Calu3 (cell line): ENCODE data around the gene ZNF587B. TPM values are rescaled to one million over a fixed set of nuclear protein-coding genes. Genes with fewer than 3 reads are reported as not detected.
"Not testable (repeated sequence)": the region's sequence is repeated elsewhere in the genome, so short reads cannot be mapped to it uniquely, and the experiment has no call there.

Experiments used
- BruUV-seq: library from RNA; stranded (reverse); fragments of 400-500 nt; replicated peaks from 2 replicates; lab custom pipeline; 2021; lab: Mats Ljungman, UMichigan
- CTCF ChIA-PET: fragments of 300-600 bp; sonication (Branson Sonifier 250); formaldehyde crosslinking; loops from one replicate; lab custom pipeline; 2022; ENCODE audit warnings: antibody characterized with exemption; lab: Charles Lee
- DNase-seq: peaks from one replicate; pipeline ENCODE4 v3.0.0; 2022
- H3K27ac Mint-ChIP-seq: one replicate; pipeline ENCODE4 v1.8.0; 2022; ENCODE audit warnings: mixed read lengths; ENCODE audit not compliant: unreplicated experiment
- H3K27me3 Mint-ChIP-seq: one replicate; pipeline ENCODE4 v1.8.0; 2022; ENCODE audit warnings: mixed read lengths; ENCODE audit not compliant: unreplicated experiment
- H3K36me3 Mint-ChIP-seq: one replicate; pipeline ENCODE4 v1.8.0; 2022; ENCODE audit warnings: mild to moderate bottlenecking, moderate library complexity, mixed read lengths; ENCODE audit not compliant: insufficient read depth, unreplicated experiment
- H3K4me1 Mint-ChIP-seq: one replicate; pipeline ENCODE4 v1.8.0; 2022; ENCODE audit warnings: mild to moderate bottlenecking, low read depth, mixed read lengths; ENCODE audit not compliant: unreplicated experiment
- H3K4me3 Mint-ChIP-seq: one replicate; pipeline ENCODE4 v1.8.0; 2022; ENCODE audit warnings: mild to moderate bottlenecking, low read depth, moderate library complexity, mixed read lengths; ENCODE audit not compliant: unreplicated experiment
- H3K9me3 Mint-ChIP-seq: one replicate; pipeline ENCODE4 v1.8.0; 2022; ENCODE audit warnings: low read depth, mixed read lengths; ENCODE audit not compliant: unreplicated experiment
- CTCF ChIP-seq: fragments of 200-600 bp; IDR thresholded peaks from one replicate; pipeline ENCODE4 v1.8.0; 2022; ENCODE audit warnings: antibody characterized with exemption; ENCODE audit not compliant: unreplicated experiment
- intact Hi-C: fragments of 100-400 bp; cut with micrococcal nuclease; formaldehyde crosslinking; loops from one replicate; pipeline ENCODE4 v1.10.0; 2022; ENCODE audit not compliant: unreplicated experiment
- total RNA-seq: library from RNA; stranded (reverse); gene quantifications from 2 replicates; pipeline ENCODE4 v1.2.3, GENCODE V29; 2022

ZNF587B gene
- total RNA-seq, 1 experiment from 2014 or later = 31.6 TPM

DNA sequence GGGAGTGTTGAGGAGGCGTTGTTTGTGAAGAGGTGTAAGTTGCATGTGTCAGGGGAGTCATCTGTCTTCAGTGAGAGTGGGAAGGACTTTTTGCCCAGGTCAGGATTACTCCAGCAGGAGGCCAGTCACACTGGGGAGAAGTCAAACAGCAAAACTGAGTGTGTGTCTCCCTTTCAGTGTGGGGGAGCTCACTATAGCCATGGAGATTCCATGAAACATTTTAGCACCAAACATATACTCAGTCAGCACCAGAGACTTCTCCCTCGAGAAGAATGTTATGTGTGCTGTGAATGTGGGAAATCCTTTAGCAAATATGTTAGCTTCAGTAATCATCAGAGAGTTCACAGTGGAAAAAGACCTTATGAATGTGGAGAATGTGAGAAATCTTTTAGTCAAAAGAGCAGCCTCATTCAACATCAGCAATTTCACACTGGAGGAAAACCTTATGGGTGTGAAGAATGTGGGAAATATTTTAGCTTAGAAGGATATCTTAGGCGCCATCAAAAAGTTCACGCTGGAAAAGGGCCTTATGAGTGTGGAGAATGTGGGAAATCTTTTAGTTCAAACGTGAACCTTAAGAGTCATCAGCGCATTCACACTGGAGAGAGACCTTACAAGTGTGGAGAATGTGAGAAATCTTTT is 11.1 kb downstream of the ZNF587B start:
- intact Hi-C loops = no loop called here
- no peak for DNase-seq
- CTCF ChIA-PET = no interaction called here
- H3K4me3 Mint-ChIP-seq = no peak overlapping the region
- TF ChIP-seq CTCF = no peak
- no TSS peak for BruUV-seq
- no peak overlapping the region for H3K27ac Mint-ChIP-seq
- H3K9me3 Mint-ChIP-seq = peaks cover 3% of the 10 kb centered on the region
- H3K36me3 Mint-ChIP-seq = peaks cover 53% of the 10 kb centered on the region
- no peaks in the 10 kb centered on the region for H3K4me1 Mint-ChIP-seq
- H3K27me3 Mint-ChIP-seq = no peaks in the 10 kb centered on the region

GRCh38 chr19:57847164-57847563 is 17.1 kb downstream of the ZNF587B start:
- H3K9me3 Mint-ChIP-seq, BruUV-seq, H3K27ac Mint-ChIP-seq, intact Hi-C loops, H3K27me3 Mint-ChIP-seq, DNase-seq, CTCF ChIA-PET, H3K4me3 Mint-ChIP-seq: not testable (repeated sequence)
- H3K4me1 Mint-ChIP-seq = peaks cover 13% of the 10 kb centered on the region
- peaks cover 52% of the 10 kb centered on the region for H3K36me3 Mint-ChIP-seq

- BruUV-seq, intact Hi-C loops: not testable (repeated sequence)
- H3K27ac Mint-ChIP-seq = peak overlapping the region; percentile 83
Observed at GRCh38 chr19:57849162-57849665, 19.1 kb downstream of the ZNF587B start.

DNA sequence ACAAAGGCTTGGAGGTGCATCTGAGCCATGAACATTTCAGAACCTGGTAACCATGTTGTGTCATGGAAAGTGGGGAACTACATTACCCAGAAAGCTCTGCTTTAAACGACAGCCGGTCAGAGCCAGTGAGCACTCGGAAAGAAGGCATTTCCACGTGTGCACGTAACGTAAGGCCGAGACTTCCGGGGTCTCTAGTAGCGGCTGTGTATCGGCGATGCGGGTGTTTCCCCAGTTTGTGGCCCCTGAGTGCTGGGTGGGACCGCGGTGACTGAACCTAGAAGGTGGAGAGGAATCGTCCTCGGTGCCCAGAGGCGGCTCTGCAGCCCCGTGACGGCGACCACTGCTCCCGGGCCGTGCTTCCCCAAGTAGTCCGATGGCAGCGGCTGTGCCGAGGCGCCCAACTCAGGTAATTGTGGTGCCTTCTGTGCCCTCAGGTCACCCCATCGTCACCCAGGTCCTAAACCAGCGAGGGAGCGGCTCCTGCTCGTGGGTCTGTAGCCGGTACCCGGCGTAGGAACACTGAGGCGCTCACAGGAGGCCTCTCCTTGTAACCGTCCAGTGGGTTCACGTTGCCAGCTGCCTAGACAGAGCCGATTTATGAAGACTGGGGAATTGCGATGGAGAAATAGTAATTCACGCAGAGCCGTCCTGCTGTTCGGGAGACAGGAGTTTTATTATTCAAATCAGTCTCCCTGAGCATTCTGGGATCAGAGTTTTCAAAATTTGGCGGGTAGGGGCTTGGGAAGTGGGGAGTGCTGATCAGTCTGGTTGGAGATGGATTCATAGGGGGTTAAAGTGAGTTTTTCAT is 19.8 kb downstream of the ZNF587B start, which contains the start of gene ZNF587:
TSS of gene ZNF587 (plus strand) at position 194 of the 808 bp plus-strand sequence. CDS start at position 374, 180 bp downstream.
- Mint-ChIP-seq H3K4me1 (peaks cover 13% of the 10 kb centered on the region), H3K36me3 (peaks cover 65% of the 10 kb centered on the region), H3K27ac (peak within 1 kb of the TSS; percentile 83), H3K4me3 (peak within 1 kb of the TSS; percentile 94)
- intact Hi-C loops = loop anchor here (5.0 kb wide), 1 partner anchor 38 kb away; the partner anchor contains the start of gene ZNF552
- TSS peak; percentile 99 for BruUV-seq
- H3K27me3 Mint-ChIP-seq, H3K9me3 Mint-ChIP-seq: not testable (repeated sequence)
- CTCF ChIA-PET = interaction anchor here (1.0 to 2.0 kb wide), 3 partner anchors 31 to 670 kb away, joined by 3 to 6 read pairs (median 5); partner anchors contain the start of genes ZBTB45 and ZNF552
- peak; percentile 77 for DNase-seq

More at GRCh38 chr19:57849162-57849665, 19.1 kb downstream of the ZNF587B start:
- CTCF ChIA-PET = interaction anchor here (0.6 to 2.0 kb wide), 2 partner anchors 34 to 884 kb away, joined by 3 to 6 read pairs; partner anchors contain the start of gene ZNF552
- not testable (repeated sequence) for H3K27me3 Mint-ChIP-seq, H3K9me3 Mint-ChIP-seq, DNase-seq
- peak overlapping the region; percentile 94 for H3K4me3 Mint-ChIP-seq
- H3K4me1 Mint-ChIP-seq = peaks cover 13% of the 10 kb centered on the region
- peaks cover 58% of the 10 kb centered on the region for H3K36me3 Mint-ChIP-seq

DNA sequence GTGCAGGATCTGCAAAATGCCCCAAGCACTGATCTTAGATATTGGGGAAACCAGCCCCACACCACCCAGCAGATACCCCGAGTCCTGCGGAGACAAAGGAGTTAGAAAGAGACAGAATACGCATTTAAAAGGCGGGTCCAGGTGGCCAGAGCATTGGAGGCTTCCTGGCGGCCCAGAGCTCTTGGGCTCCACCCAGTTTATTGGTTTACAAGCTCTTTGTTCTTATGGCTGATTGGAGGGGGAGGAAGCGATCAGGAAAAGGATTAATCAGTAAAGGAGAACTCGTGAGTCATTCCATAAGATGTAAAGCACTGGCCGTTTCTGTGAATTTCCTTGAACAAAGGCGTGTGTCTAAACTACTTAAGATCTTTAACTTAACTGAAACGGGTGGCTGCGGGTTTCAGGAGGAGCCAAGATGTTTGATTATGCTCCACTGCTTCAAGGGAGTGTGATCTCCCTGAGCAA is 20.5 kb downstream of the ZNF587B start:
- TF ChIP-seq CTCF = no peak
- CTCF ChIA-PET = interaction anchor here (0.6 to 2.0 kb wide), 4 partner anchors 31 to 669 kb away, joined by 3 to 6 read pairs (median 4); partner anchors contain the start of genes ZBTB45 and ZNF552
- peaks cover 9% of the 10 kb centered on the region for H3K9me3 Mint-ChIP-seq
- no peaks in the 10 kb centered on the region for H3K27me3 Mint-ChIP-seq
- DNase-seq = peak; percentile 72
- peaks cover 13% of the 10 kb centered on the region for H3K4me1 Mint-ChIP-seq
- no TSS peak for BruUV-seq
- peaks cover 72% of the 10 kb centered on the region for H3K36me3 Mint-ChIP-seq
- peak overlapping the region; percentile 83 for H3K27ac Mint-ChIP-seq
- intact Hi-C loops = loop anchor here (5.0 kb wide), 1 partner anchor 38 kb away; the partner anchor contains the start of gene ZNF552
- peak overlapping the region; percentile 94 for H3K4me3 Mint-ChIP-seq

- CTCF ChIA-PET = interaction anchor here (0.7 kb wide), 1 partner anchor 17 kb away, joined by 6 read pairs; no protein-coding TSS in a partner anchor
- H3K27me3 Mint-ChIP-seq, DNase-seq, BruUV-seq, H3K9me3 Mint-ChIP-seq: not testable (repeated sequence)
- peak overlapping the region; percentile 94 for H3K4me3 Mint-ChIP-seq
- intact Hi-C loops = loop anchor here (5.0 kb wide), 1 partner anchor 40 kb away; the partner anchor contains the start of gene ZNF552
- H3K27ac Mint-ChIP-seq = peak overlapping the region; percentile 83
- peaks cover 13% of the 10 kb centered on the region for H3K4me1 Mint-ChIP-seq
- peaks cover 80% of the 10 kb centered on the region for H3K36me3 Mint-ChIP-seq
Observed at GRCh38 chr19:57851812-57852603, 21.9 kb downstream of the ZNF587B start.

DNA sequence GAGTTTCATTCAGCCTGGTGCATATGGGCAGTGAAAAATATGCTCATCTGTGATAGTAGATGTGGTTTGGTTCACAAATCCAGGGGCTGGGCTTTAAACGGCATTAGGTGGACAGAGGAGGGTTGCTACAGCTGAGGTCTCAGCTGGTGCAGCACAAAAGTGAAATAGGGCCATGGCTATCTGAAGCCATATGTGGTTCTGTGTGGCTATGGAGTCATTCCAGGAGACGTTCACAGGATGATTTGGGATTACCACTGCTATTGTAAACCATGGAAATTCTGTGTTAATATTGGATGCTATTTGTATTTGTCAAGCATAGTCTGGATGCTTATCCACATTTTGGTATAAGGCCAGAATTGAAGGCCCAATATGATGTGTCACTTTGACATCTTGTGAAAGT is 24.0 kb downstream of the ZNF587B start:
- H3K27me3 Mint-ChIP-seq, H3K27ac Mint-ChIP-seq, CTCF ChIA-PET, BruUV-seq, DNase-seq, H3K4me3 Mint-ChIP-seq, H3K9me3 Mint-ChIP-seq: not testable (repeated sequence)
- peaks cover 97% of the 10 kb centered on the region for H3K36me3 Mint-ChIP-seq
- peaks cover 13% of the 10 kb centered on the region for H3K4me1 Mint-ChIP-seq
- intact Hi-C loops = loop anchor here (5.0 kb wide), 1 partner anchor 42 kb away; the partner anchor contains the start of gene ZNF552
